ENCODE results near the gene MEAF6. TPM values are rescaled to one million over a fixed set of nuclear protein-coding genes. Genes with fewer than 3 reads are reported as not detected.

Gene MEAF6
- total and polyA plus RNA-seq, 2 donors (not counting 1 experiment from before 2014, with no cell fraction given) = 49.4 to 56.0 TPM

DNA sequence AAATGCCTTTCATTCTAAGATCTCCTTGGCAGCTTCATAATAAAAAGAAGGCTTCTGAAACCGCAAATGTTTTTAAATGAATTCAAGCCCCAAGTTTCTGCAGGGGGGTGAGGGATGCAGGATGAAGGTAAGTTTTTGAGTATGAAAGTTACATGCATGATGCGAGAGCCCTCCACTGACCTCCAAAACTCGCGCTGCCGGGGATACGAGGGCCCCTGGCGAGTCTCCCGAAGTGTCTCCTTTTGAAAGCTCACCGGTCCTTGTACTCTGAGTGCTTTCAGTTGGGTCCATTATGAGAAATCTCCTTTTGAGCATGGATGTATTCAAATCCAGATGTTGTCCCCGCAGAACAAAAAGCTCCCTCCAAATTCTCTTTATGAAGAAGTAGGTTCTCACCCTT, 59.0 kb downstream of the MEAF6 start:
- no peak overlapping the region for H3K9ac ChIP-seq (ENCODE audit: insufficient read depth, low read length)
- H3K4me3 ChIP-seq (replicated peaks in 1 of 4; ENCODE audit: control extremely low read depth in 1 of 4, insufficient read depth in 1 of 4, low read depth in 3 of 4, low read length in 4 of 4) = no peak overlapping the region
- H4K20me1 ChIP-seq (ENCODE audit: control insufficient read depth, extremely low read depth, insufficient read depth, low read length) = no peaks in the 10 kb centered on the region
- TF ChIP-seq EZH2 (IDR thresholded peaks at IDR 0.05; ENCODE audit: low read length, missing control alignments) = no peak
- TF ChIP-seq, protein P1, sequence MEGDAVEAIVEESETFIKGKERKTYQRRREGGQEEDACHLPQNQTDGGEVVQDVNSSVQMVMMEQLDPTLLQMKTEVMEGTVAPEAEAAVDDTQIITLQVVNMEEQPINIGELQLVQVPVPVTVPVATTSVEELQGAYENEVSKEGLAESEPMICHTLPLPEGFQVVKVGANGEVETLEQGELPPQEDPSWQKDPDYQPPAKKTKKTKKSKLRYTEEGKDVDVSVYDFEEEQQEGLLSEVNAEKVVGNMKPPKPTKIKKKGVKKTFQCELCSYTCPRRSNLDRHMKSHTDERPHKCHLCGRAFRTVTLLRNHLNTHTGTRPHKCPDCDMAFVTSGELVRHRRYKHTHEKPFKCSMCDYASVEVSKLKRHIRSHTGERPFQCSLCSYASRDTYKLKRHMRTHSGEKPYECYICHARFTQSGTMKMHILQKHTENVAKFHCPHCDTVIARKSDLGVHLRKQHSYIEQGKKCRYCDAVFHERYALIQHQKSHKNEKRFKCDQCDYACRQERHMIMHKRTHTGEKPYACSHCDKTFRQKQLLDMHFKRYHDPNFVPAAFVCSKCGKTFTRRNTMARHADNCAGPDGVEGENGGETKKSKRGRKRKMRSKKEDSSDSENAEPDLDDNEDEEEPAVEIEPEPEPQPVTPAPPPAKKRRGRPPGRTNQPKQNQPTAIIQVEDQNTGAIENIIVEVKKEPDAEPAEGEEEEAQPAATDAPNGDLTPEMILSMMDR (conservative IDR thresholded peaks at IDR 0.05 in 1 of 2, IDR thresholded peaks at IDR 0.05 in 1 of 2; ENCODE audit: low read depth in 1 of 2, low read length in 2 of 2) = no peak
- no peaks in the 10 kb centered on the region for H3K36me3 ChIP-seq (ENCODE audit: control insufficient read depth, insufficient read depth, low read length)
- no peaks in the 10 kb centered on the region for H3K79me2 ChIP-seq (ENCODE audit: control insufficient read depth, insufficient read depth, low read length)
- no peak for DNase-seq (ENCODE audit: low read depth in 2 of 2)
- H3K9me3 ChIP-seq (ENCODE audit: control insufficient read depth, insufficient read depth, low read depth, low read length) = no peaks in the 10 kb centered on the region
- no peaks in the 10 kb centered on the region for H3K4me1 ChIP-seq (ENCODE audit: control insufficient read depth, extremely low read depth, insufficient read depth, low read length)
- no peak overlapping the region for H3K27ac ChIP-seq (ENCODE audit: insufficient read depth, low read length)
- no peak overlapping the region for H3K4me2 ChIP-seq (ENCODE audit: extremely low read depth, insufficient read depth, low read length)
- no peaks in the 10 kb centered on the region for H3K27me3 ChIP-seq (ENCODE audit: control insufficient read depth, insufficient read depth, low read length)
- H2AFZ ChIP-seq (ENCODE audit: low read length) = no peak overlapping the region

DNA sequence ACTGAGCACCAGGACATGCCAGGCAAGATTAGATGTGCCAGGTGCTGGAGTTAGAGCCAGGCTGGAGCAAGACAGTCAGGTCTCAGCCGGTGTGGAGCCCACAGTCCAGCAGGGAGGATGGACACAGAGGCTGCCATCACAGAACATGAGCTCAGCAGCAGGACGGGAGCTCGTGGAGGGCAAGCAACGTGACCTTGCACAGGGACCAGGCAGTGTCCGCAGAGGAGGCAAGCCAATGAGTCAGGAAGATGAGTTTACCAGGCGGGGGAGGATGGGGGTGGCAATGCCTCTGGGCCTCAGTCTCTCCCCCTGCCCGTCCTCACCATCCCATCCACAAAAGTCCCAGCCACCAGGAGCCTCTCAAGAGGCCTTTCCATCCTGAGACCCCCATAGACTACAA, 60.9 kb downstream of the MEAF6 start:
- no peak overlapping the region for H3K4me2 ChIP-seq (ENCODE audit: extremely low read depth, insufficient read depth, low read length)
- H3K36me3 ChIP-seq (ENCODE audit: control insufficient read depth, insufficient read depth, low read length) = no peaks in the 10 kb centered on the region
- H3K9ac ChIP-seq (ENCODE audit: insufficient read depth, low read length) = no peak overlapping the region
- TF ChIP-seq, protein P1 (conservative IDR thresholded peaks at IDR 0.05 in 1 of 2, IDR thresholded peaks at IDR 0.05 in 1 of 2; ENCODE audit: low read depth in 1 of 2, low read length in 2 of 2) = no peak
- TF ChIP-seq EZH2 (IDR thresholded peaks at IDR 0.05; ENCODE audit: low read length, missing control alignments) = no peak
- no peak overlapping the region for H2AFZ ChIP-seq (ENCODE audit: low read length)
- DNase-seq (ENCODE audit: low read depth in 2 of 2) = no peak
- no peaks in the 10 kb centered on the region for H3K79me2 ChIP-seq (ENCODE audit: control insufficient read depth, insufficient read depth, low read length)
- no peak overlapping the region for H3K27ac ChIP-seq (ENCODE audit: insufficient read depth, low read length)
- H3K27me3 ChIP-seq (ENCODE audit: control insufficient read depth, insufficient read depth, low read length) = no peaks in the 10 kb centered on the region
- no peaks in the 10 kb centered on the region for H4K20me1 ChIP-seq (ENCODE audit: control insufficient read depth, extremely low read depth, insufficient read depth, low read length)
- H3K9me3 ChIP-seq (ENCODE audit: control insufficient read depth, insufficient read depth, low read depth, low read length) = no peaks in the 10 kb centered on the region
- no peaks in the 10 kb centered on the region for H3K4me1 ChIP-seq (ENCODE audit: control insufficient read depth, extremely low read depth, insufficient read depth, low read length)
- H3K4me3 ChIP-seq (replicated peaks in 1 of 4; ENCODE audit: control extremely low read depth in 1 of 4, insufficient read depth in 1 of 4, low read depth in 3 of 4, low read length in 4 of 4) = no peak overlapping the region

DNA sequence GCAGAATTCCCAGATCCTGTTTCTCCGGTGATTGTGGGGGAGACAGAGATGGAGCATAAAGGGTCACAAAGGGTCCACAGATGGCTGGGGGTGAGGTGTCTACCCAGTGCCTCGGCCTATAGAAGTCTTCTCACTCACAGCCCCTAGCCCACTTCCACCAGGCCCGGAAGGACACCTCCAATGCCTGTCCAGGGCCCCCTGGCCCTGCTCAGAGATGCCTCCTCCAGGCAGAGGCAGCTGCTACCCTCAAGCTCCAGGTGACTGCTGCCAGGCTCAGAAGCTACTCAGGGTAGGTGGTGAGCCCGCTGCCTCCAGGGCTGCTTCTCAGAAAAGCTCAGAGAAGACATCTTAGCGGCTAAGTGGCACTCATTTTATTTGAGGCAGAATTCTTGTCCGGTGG, 62.1 kb downstream of the MEAF6 start:
- Histone ChIP-seq H2AFZ (ENCODE audit: low read length) (no peak overlapping the region), H3K36me3 (ENCODE audit: control insufficient read depth, insufficient read depth, low read length) (no peaks in the 10 kb centered on the region), H3K9ac (ENCODE audit: insufficient read depth, low read length) (no peak overlapping the region), H4K20me1 (ENCODE audit: control insufficient read depth, extremely low read depth, insufficient read depth, low read length) (no peaks in the 10 kb centered on the region), H3K9me3 (ENCODE audit: control insufficient read depth, insufficient read depth, low read depth, low read length) (no peaks in the 10 kb centered on the region), H3K27ac (ENCODE audit: insufficient read depth, low read length) (no peak overlapping the region), H3K4me2 (ENCODE audit: extremely low read depth, insufficient read depth, low read length) (no peak overlapping the region), H3K27me3 (ENCODE audit: control insufficient read depth, insufficient read depth, low read length) (peaks cover 1% of the 10 kb centered on the region), H3K79me2 (ENCODE audit: control insufficient read depth, insufficient read depth, low read length) (no peaks in the 10 kb centered on the region), H3K4me1 (ENCODE audit: control insufficient read depth, extremely low read depth, insufficient read depth, low read length) (no peaks in the 10 kb centered on the region), H3K4me3 (replicated peaks in 1 of 4; ENCODE audit: control extremely low read depth in 1 of 4, insufficient read depth in 1 of 4, low read depth in 3 of 4, low read length in 4 of 4) (no peak overlapping the region)
- no peak for DNase-seq (ENCODE audit: low read depth in 2 of 2)
- no peak for TF ChIP-seq EZH2 (IDR thresholded peaks at IDR 0.05; ENCODE audit: low read length, missing control alignments)
- TF ChIP-seq, protein P1 (conservative IDR thresholded peaks at IDR 0.05 in 1 of 2, IDR thresholded peaks at IDR 0.05 in 1 of 2; ENCODE audit: low read depth in 1 of 2, low read length in 2 of 2) = no peak

Data from fibroblast of lung (primary cell).